Astrocyte of the cerebellum (primary cell): ENCODE data around the gene ADGRF1.

ENCODE experiments used
- DNase-seq: peaks from one replicate; pipeline ENCODE4 v3.0.0-alpha.2; 2011; ENCODE audit warnings: low read depth
- H3K4me3 ChIP-seq: 2 replicates; pipeline ENCODE4 v1.5.1; 2011; ENCODE audit warnings: mild to moderate bottlenecking, low read depth, low read length, moderate library complexity
- in situ Hi-C: cut with HindIII; loops from 2 replicates; pipeline ENCODE4 v1.10.0; 2017; ENCODE audit warnings: low sequenced_read_pairs
- TF ChIP-seq, protein P1 (sequence below): IDR thresholded peaks from 2 replicates; pipeline ENCODE4 v1.5.1; 2012; ENCODE audit warnings: low read length, low read depth, moderate library complexity, mild to moderate bottlenecking; ENCODE audit errors: missing control alignments

Gene ADGRF1

DNA sequence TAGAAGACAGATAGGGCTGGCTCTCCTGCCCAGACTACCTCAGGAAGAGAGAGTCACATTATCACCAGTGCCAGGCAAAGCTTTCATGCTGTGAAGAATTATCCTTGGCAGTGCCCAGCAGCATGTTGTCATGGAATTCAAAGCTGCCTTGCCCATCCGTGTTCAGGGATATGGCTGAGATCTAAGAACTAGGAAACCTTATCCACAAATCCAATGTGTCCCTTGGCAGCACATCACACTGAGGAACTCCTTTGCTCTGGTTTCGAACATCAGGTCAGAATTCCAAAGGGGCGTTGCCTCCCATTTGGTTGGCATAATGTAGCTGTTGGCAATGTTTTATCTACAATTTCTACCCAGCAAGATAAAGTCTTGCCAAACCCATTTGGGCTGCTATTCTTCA lies 52.7 kb downstream of the ADGRF1 start:
- TF ChIP-seq, protein P1, sequence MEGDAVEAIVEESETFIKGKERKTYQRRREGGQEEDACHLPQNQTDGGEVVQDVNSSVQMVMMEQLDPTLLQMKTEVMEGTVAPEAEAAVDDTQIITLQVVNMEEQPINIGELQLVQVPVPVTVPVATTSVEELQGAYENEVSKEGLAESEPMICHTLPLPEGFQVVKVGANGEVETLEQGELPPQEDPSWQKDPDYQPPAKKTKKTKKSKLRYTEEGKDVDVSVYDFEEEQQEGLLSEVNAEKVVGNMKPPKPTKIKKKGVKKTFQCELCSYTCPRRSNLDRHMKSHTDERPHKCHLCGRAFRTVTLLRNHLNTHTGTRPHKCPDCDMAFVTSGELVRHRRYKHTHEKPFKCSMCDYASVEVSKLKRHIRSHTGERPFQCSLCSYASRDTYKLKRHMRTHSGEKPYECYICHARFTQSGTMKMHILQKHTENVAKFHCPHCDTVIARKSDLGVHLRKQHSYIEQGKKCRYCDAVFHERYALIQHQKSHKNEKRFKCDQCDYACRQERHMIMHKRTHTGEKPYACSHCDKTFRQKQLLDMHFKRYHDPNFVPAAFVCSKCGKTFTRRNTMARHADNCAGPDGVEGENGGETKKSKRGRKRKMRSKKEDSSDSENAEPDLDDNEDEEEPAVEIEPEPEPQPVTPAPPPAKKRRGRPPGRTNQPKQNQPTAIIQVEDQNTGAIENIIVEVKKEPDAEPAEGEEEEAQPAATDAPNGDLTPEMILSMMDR, result no peak
- H3K4me3 ChIP-seq, result no peak overlapping the region
- in situ Hi-C loops, result no loop called here
- DNase-seq, result no peak

DNA sequence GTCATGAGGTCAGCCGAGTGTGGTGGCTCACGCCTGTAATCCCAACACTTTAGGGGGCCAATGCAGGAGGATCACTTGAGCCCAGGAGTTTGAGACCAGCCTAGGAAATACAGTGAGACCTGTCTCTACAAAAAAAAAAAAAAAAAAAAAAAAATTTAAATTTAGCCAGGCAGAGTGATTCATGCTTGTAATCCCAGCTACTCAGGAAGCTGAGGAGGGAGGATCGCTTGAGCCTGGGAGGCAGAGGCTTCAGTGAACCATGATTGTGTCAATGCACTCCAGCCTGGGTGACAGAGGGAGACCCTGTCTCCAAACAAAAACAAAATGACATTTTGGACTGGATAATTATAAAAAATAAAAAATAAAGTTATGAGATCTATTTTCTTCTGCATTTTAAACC lies 56.2 kb downstream of the ADGRF1 start:
- in situ Hi-C loops, result no loop called here

DNA sequence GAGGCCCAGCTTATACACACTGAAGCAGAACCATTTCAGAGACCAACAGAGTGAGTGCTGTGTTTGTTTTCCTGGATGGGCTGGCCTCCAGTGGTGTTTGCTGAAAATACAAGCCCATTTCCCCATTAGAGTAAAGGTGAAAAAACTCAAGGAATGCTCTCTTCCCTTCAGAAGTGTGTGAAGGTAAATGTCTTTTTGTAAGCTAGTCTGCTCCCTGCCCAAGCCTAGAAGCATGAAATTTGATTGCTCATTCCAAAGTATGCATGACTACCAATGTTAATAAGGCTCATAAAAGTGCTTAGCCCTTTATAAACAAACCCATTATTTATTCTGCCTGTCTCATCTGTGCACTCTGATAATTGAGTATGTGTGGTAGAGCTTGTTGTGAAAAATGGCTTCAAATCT lies 59.1 kb downstream of the ADGRF1 start:
- TF ChIP-seq, protein P1, result no peak
- H3K4me3 ChIP-seq, result no peak overlapping the region
- peak; percentile 34 for DNase-seq
- in situ Hi-C loops, result no loop called here

More for the DNA sequence above, 56.2 kb downstream of the ADGRF1 start:
- H3K4me3 ChIP-seq, result no peak overlapping the region
- DNase-seq, result no peak
- TF ChIP-seq, protein P1, result no peak

DNA sequence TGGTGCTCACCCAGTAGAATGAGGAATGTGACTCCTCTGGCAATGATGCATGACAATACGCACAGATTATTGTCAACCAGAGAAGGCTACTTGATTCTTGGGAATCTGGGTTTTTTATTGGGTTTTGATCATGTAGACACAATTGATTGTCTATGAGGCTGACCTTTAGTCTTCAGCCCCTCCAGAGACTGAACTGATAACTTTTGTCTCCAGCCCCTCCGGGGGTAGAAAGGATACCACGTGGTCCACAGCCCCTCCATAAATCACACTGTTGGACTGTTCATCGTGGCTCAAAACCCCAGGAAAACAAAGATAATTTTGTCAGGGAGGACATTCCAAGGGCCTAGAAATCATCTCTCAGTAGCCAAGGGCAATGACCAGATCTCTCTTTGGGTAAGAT lies 62.9 kb downstream of the ADGRF1 start:
- in situ Hi-C loops, result no loop called here
- H3K4me3 ChIP-seq, result no peak overlapping the region
- DNase-seq, result no peak

DNA sequence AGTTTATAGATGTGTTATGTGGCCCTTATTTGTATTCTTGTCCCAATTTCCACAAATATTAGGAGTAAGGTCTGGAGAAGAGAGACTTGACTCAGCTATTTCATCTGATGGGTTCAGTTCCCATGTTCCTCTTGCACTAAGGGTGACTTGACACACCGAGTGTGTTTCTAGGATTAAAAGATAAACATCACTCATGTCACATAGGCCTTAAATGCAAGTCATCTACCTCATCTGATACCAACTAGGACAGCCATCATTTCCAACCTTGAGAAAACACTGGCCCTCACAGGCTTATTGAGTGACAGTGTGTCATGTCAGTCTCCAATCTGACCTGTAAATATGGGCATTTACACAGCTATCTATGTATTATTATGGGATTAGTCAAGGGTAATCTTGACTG lies 67.3 kb downstream of the ADGRF1 start:
- no peak for DNase-seq
- no peak overlapping the region for H3K4me3 ChIP-seq
- in situ Hi-C loops, result no loop called here
- TF ChIP-seq, protein P1, result no peak

More for the DNA sequence above, 62.9 kb downstream of the ADGRF1 start:
- TF ChIP-seq, protein P1, result no peak

DNA sequence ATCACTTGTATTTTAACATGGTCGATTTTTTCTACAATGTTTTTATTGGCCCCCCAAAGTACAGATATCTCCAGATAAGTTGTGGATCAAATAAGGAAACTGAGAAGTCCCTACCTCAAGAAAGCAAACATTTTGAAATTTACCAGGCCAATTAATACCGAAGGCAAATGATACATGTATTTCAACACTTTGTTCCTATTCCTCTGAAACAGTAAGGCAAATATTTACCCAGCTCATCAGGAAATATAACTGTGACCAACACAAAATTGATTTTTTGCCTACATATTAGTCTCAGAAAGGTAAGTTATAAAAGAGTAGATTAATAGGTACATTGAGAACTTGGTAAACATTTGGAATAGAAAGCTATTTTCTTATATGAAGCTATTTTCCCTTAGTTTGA lies 69.1 kb downstream of the ADGRF1 start:
- no peak overlapping the region for H3K4me3 ChIP-seq
- in situ Hi-C loops, result no loop called here
- no peak for DNase-seq
- TF ChIP-seq, protein P1, result no peak

DNA sequence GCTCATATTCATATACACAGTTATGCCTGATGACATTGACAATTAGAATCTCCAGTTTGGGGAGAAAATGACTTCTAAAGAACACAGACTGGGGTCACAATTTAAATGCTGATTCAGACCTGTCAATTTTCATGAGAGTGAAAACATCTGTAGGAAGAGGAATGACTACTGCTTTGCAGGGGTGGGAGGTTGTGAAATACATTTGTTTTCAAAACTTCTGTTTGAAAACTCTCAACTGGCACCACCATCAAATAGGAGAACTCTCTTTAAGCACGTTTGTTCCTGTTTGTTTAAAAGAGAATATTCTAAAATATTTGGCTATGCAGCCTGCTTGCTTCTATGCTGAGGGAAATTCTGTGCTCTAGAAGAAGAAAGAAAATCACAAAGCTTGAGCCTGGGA lies 69.6 kb downstream of the ADGRF1 start:
- in situ Hi-C loops, result no loop called here
- DNase-seq, result no peak
- TF ChIP-seq, protein P1, result no peak
- H3K4me3 ChIP-seq, result no peak overlapping the region
